ENCODE data around the gene GTSE1. TPM values are rescaled to one million over a fixed set of nuclear protein-coding genes. Genes with fewer than 3 reads are reported as not detected.

The GTSE1 gene
- total and polyA plus RNA-seq, 10 donors = 1.3 to 5.2 (median 3.0) TPM

- no peaks in the 10 kb centered on the region for H3K9me3 ChIP-seq
- intact Hi-C loops (cut with DNase I; ENCODE audit: low total_unique reads) = no loop called here
- DNase-seq = no peak
- H3K27me3 ChIP-seq (replicated peaks in 1 of 7) = no peaks in the 10 kb centered on the region
- peak overlapping the region; percentile 81 to 95 (median 91) for H3K27ac ChIP-seq
- no peak for TF ChIP-seq POLR2AphosphoS5 (IDR thresholded peaks at IDR 0.05)
- no peak for TF ChIP-seq POLR2A (IDR thresholded peaks at IDR 0.05)
- TF ChIP-seq, protein P1, sequence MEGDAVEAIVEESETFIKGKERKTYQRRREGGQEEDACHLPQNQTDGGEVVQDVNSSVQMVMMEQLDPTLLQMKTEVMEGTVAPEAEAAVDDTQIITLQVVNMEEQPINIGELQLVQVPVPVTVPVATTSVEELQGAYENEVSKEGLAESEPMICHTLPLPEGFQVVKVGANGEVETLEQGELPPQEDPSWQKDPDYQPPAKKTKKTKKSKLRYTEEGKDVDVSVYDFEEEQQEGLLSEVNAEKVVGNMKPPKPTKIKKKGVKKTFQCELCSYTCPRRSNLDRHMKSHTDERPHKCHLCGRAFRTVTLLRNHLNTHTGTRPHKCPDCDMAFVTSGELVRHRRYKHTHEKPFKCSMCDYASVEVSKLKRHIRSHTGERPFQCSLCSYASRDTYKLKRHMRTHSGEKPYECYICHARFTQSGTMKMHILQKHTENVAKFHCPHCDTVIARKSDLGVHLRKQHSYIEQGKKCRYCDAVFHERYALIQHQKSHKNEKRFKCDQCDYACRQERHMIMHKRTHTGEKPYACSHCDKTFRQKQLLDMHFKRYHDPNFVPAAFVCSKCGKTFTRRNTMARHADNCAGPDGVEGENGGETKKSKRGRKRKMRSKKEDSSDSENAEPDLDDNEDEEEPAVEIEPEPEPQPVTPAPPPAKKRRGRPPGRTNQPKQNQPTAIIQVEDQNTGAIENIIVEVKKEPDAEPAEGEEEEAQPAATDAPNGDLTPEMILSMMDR (IDR thresholded peaks at IDR 0.05 in 8 of 11, conservative IDR thresholded peaks at IDR 0.05 in 3 of 11) = no peak
- 8 to 36% (median 10%) methylated on average over 9 to 25 of the region's 25 CpGs for WGBS, 5 donors
- H3K4me3 ChIP-seq = peak overlapping the region; percentile 65 to 94 (median 78)
- H3K4me1 ChIP-seq = peaks cover 10 to 64% (median 27%) of the 10 kb centered on the region in 6 donors
- H3K36me3 ChIP-seq = peaks cover 0 to 17% (median 2%) of the 10 kb centered on the region in 6 donors
These were observed 45.9 kb upstream of the GTSE1 start for GRCh38 chr22:46250783-46251125.

DNA sequence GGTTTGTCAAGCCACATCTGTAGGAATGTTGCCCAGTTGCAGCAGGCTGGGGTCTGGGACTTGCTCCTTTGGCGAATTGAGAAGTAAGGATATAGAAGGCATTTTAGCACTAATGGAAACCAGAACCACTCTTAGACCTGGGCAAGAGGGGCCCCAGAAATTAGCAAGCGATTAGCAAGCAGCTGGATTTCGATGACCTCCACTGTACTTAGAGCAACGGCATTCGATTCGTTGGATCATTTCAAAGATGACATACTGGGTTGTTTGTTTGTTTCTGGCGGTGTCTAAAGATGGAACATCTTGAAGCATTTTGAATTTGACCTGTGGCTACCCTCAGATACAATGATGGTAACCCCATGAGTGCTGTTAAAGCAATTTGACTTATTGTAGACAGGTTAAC is 45.4 kb upstream of the GTSE1 start:
- Histone ChIP-seq H3K4me3 (peak overlapping the region in 6 of 8 donors; percentile 73 to 94 (median 82)), H3K36me3 (peaks cover 0 to 12% (median 2%) of the 10 kb centered on the region in 6 donors), H3K9me3 (no peaks in the 10 kb centered on the region), H3K4me1 (peaks cover 10 to 61% (median 27%) of the 10 kb centered on the region in 6 donors), H3K27ac (peak overlapping the region in 6 of 8 donors; percentile 87 to 95 (median 91)), H3K27me3 (replicated peaks in 1 of 7) (no peaks in the 10 kb centered on the region)
- TF ChIP-seq POLR2AphosphoS5 (IDR thresholded peaks at IDR 0.05) (no peak), POLR2A (IDR thresholded peaks at IDR 0.05) (no peak)
- TF ChIP-seq, protein P1 (IDR thresholded peaks at IDR 0.05 in 8 of 11, conservative IDR thresholded peaks at IDR 0.05 in 3 of 11) = no peak
- 89 to 96% (median 90%) methylated on average over 7 of the region's 7 CpGs for WGBS, 5 donors
- no peak for DNase-seq
- intact Hi-C loops (cut with DNase I; ENCODE audit: low total_unique reads) = no loop called here

DNA sequence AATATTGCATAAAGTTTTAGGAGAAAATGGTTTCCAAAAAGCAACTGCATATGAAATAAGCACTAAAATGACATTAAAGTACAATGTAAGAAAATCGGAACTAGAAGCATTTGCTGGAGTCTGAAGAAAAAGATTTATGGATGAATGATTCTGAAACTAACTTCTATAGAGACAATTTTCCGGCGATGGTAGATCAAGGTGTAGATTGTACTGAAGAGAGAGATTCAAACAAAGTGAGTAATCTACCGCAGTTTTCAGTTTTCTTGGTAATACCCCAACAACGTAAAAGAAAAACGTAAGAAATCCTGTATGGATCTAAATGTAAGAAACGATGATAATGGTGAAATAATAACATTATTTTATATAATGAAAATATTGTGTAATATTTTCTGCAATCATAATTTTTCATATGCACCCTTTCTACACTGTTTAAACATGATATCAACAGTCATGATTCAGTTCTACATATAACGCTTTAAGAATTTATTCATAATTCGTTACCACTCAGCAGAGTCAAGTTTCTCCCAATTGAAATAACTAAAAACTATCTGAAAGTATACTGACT is 44.8 kb upstream of the GTSE1 start:
- intact Hi-C loops (cut with DNase I; ENCODE audit: low total_unique reads) = no loop called here

DNA sequence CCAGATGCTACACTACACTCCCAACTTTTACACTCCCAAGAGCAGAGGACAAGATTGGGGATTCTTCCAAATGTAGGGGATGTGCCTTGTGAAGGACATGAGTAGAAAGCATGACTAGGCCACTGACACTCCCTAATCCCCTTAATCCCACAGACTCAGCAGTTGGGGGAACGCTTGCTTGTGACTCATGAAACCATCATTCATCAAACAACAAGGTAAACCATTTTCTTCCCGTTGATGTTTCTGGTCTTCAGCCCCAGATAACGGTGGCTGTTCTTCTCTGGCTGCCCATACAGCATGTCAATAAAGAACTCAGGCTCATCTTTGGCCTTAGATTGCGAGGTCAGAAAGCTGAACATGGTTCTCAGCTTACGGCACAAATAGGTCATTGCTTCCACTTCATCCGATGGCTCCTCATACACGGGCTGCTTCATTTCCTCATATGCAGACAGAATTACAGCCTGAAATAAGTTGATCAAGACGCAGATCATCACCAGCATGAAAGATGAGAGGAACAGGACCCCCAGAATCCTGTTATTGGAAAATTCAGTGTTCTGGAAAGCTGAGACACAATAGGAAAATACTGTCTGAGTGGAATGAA is 40.2 kb upstream of the GTSE1 start:
- Histone ChIP-seq H3K4me1 (peaks cover 0 to 35% (median 9%) of the 10 kb centered on the region in 6 donors), H3K27ac (no peak overlapping the region), H3K4me3 (no peak overlapping the region), H3K9me3 (no peaks in the 10 kb centered on the region), H3K27me3 (replicated peaks in 1 of 7) (peaks cover 0 to 17% (median 0%) of the 10 kb centered on the region in 7 donors), H3K36me3 (no peaks in the 10 kb centered on the region)
- no peak for TF ChIP-seq POLR2A (IDR thresholded peaks at IDR 0.05)
- no peak for DNase-seq
- intact Hi-C loops (cut with DNase I; ENCODE audit: low total_unique reads) = loop anchor here (5.0 kb wide), 1 partner anchor 109 kb away; no protein-coding TSS in a partner anchor
- WGBS, 5 donors = 82 to 95% (median 85%) methylated on average over 8 of the region's 8 CpGs

More for the DNA sequence above, 44.8 kb upstream of the GTSE1 start:
- Histone ChIP-seq H3K27ac (no peak overlapping the region), H3K36me3 (peaks cover 0 to 5% (median 2%) of the 10 kb centered on the region in 6 donors), H3K4me3 (peak overlapping the region in 1 of 8 donors; percentile 88), H3K4me1 (peaks cover 10 to 61% (median 27%) of the 10 kb centered on the region in 6 donors), H3K27me3 (replicated peaks in 1 of 7) (no peaks in the 10 kb centered on the region), H3K9me3 (no peaks in the 10 kb centered on the region)
- WGBS, 5 donors = 86 to 91% (median 89%) methylated on average over 9 of the region's 9 CpGs
- no peak for TF ChIP-seq POLR2A (IDR thresholded peaks at IDR 0.05)
- TF ChIP-seq, protein P1 (IDR thresholded peaks at IDR 0.05 in 8 of 11, conservative IDR thresholded peaks at IDR 0.05 in 3 of 11) = no peak
- DNase-seq = no peak
